ENCODE data around the gene NLRP1.

Gene NLRP1

GRCh38 chr17:5553479-5553878 lies 30.8 kb downstream of the NLRP1 start:
- Histone ChIP-seq H3K27me3 (no peaks in the 10 kb centered on the region), H3K4me1 (ENCODE audit: control insufficient read depth in 1 of 2, insufficient read depth in 1 of 2, low read depth in 1 of 2, low read length in 1 of 2) (no peaks in the 10 kb centered on the region), H3K36me3 (peaks cover 91% of the 10 kb centered on the region), H3K4me3 (ENCODE audit: low read depth in 1 of 2, low read length in 1 of 2) (no peak overlapping the region), H3K9me3 (no peaks in the 10 kb centered on the region), H3K27ac (no peak overlapping the region)
- TF ChIP-seq CTCF (IDR thresholded peaks at IDR 0.05): no peak

GRCh38 chr17:5552841-5553240 lies 31.5 kb downstream of the NLRP1 start:
- TF ChIP-seq CTCF (IDR thresholded peaks at IDR 0.05): no peak
- Histone ChIP-seq H3K9me3 (no peaks in the 10 kb centered on the region), H3K4me3 (ENCODE audit: low read depth in 1 of 2, low read length in 1 of 2) (no peak overlapping the region), H3K4me1 (ENCODE audit: control insufficient read depth in 1 of 2, insufficient read depth in 1 of 2, low read depth in 1 of 2, low read length in 1 of 2) (no peaks in the 10 kb centered on the region), H3K27me3 (no peaks in the 10 kb centered on the region), H3K27ac (no peak overlapping the region), H3K36me3 (peaks cover 91% of the 10 kb centered on the region)

- Histone ChIP-seq H3K27ac (peak overlapping the region; percentile 5), H3K27me3 (no peaks in the 10 kb centered on the region), H3K36me3 (peaks cover 91% of the 10 kb centered on the region), H3K9me3 (no peaks in the 10 kb centered on the region), H3K4me3 (ENCODE audit: low read depth in 1 of 2, low read length in 1 of 2) (no peak overlapping the region), H3K4me1 (ENCODE audit: control insufficient read depth in 1 of 2, insufficient read depth in 1 of 2, low read depth in 1 of 2, low read length in 1 of 2) (no peaks in the 10 kb centered on the region)
- no peak for TF ChIP-seq CTCF (IDR thresholded peaks at IDR 0.05)
These were observed 39.0 kb downstream of the NLRP1 start for GRCh38 chr17:5545051-5545987.

- Histone ChIP-seq H3K27ac (no peak overlapping the region), H3K4me1 (ENCODE audit: control insufficient read depth in 1 of 2, insufficient read depth in 1 of 2, low read depth in 1 of 2, low read length in 1 of 2) (no peaks in the 10 kb centered on the region), H3K4me3 (ENCODE audit: low read depth in 1 of 2, low read length in 1 of 2) (no peak overlapping the region), H3K27me3 (no peaks in the 10 kb centered on the region), H3K36me3 (peaks cover 91% of the 10 kb centered on the region), H3K9me3 (no peaks in the 10 kb centered on the region)
- TF ChIP-seq CTCF (IDR thresholded peaks at IDR 0.05): no peak
These were observed 40.2 kb downstream of the NLRP1 start for GRCh38 chr17:5544115-5544514.

GRCh38 chr17:5541610-5542202 lies 42.6 kb downstream of the NLRP1 start:
- Histone ChIP-seq H3K36me3 (peaks cover 94% of the 10 kb centered on the region), H3K9me3 (no peaks in the 10 kb centered on the region), H3K27me3 (no peaks in the 10 kb centered on the region), H3K4me3 (ENCODE audit: low read depth in 1 of 2, low read length in 1 of 2) (no peak overlapping the region), H3K27ac (no peak overlapping the region), H3K4me1 (ENCODE audit: control insufficient read depth in 1 of 2, insufficient read depth in 1 of 2, low read depth in 1 of 2, low read length in 1 of 2) (no peaks in the 10 kb centered on the region)
- TF ChIP-seq CTCF (IDR thresholded peaks at IDR 0.05): no peak
